Measurements from ENCODE around the gene MACROD1.
"Not testable (repeated sequence)": the region's sequence is repeated elsewhere in the genome, so short reads cannot be mapped to it uniquely, and the experiment has no call there.

Gene MACROD1

GRCh38 chr11:63978551-63979239, 187.2 kb downstream of the MACROD1 start:
- no peak for DNase-seq (ENCODE audit: extremely low read depth, low read depth)
- H3K4me3 ChIP-seq (replicated peaks; ENCODE audit: low read depth, low read length): no peak overlapping the region
- no peak for TF ChIP-seq CTCF (IDR thresholded peaks at IDR 0.05; ENCODE audit: low read depth, low read length, missing control alignments)

GRCh38 chr11:63974259-63975143, 191.4 kb downstream of the MACROD1 start, which contains the start of gene COX8A:
TSS of gene COX8A (plus strand) at chr11:63974620. CDS start at chr11:63974681, 61 bp downstream.
- no peak for TF ChIP-seq CTCF (IDR thresholded peaks at IDR 0.05; ENCODE audit: low read depth, low read length, missing control alignments)
- peak; percentile 100 for DNase-seq (ENCODE audit: extremely low read depth, low read depth)
- peak within 1 kb of the TSS; percentile 73 for H3K4me3 ChIP-seq (replicated peaks; ENCODE audit: low read depth, low read length)

GRCh38 chr11:63973912-63974258, 192.0 kb downstream of the MACROD1 start:
- DNase-seq (ENCODE audit: extremely low read depth, low read depth); H3K4me3 ChIP-seq (replicated peaks; ENCODE audit: low read depth, low read length): not testable (repeated sequence)

GRCh38 chr11:63970902-63971301, 195.0 kb downstream of the MACROD1 start:
- no peak for DNase-seq (ENCODE audit: extremely low read depth, low read depth)
- TF ChIP-seq CTCF (IDR thresholded peaks at IDR 0.05; ENCODE audit: low read depth, low read length, missing control alignments): no peak
- no peak overlapping the region for H3K4me3 ChIP-seq (replicated peaks; ENCODE audit: low read depth, low read length)

- H3K4me3 ChIP-seq (replicated peaks; ENCODE audit: low read depth, low read length): no peak overlapping the region
- no peak for DNase-seq (ENCODE audit: extremely low read depth, low read depth)
- no peak for TF ChIP-seq CTCF (IDR thresholded peaks at IDR 0.05; ENCODE audit: low read depth, low read length, missing control alignments)
These were observed 196.5 kb downstream of the MACROD1 start for GRCh38 chr11:63969461-63969860.

DNA sequence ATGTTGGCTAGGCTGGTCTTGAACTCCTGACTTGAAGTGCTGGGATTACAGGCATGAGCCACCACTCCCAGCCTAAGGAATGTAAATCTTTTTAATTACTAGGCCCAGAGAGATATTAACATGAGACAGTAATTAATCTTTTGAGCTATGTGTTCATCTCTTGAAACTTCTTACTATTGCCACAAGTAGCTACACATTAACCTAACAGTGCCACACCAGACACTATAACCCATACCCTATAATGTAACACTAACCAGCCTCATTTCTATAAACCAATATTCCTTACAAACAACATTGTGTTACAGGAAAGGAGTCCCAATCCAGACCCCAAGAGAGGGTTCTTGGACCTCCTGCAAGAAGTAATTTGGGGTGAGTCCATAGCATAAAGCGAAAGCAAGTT, 199.5 kb downstream of the MACROD1 start:
- DNase-seq (ENCODE audit: extremely low read depth, low read depth): no peak
- no peak for TF ChIP-seq CTCF (IDR thresholded peaks at IDR 0.05; ENCODE audit: low read depth, low read length, missing control alignments)
- H3K4me3 ChIP-seq (replicated peaks; ENCODE audit: low read depth, low read length): no peak overlapping the region

DNA sequence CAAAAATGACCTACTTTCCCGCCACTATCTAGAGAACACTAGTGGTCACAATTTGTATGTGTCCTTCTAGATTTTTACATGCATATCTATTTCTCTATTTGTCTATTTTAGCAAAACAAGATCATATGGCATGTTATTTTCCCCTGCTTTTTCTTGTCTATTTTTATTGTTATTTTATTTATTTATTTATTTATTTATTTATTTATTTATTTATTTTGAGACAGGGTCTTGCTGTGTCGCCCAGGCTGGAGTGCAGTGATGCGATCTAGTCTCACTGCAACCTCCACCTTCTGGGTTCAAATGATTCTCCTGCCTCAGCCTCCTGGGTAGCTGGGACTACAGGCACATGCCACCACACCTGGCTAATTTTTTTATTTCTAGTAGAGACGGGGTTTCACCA, 202.0 kb downstream of the MACROD1 start:
- DNase-seq (ENCODE audit: extremely low read depth, low read depth); H3K4me3 ChIP-seq (replicated peaks; ENCODE audit: low read depth, low read length): not testable (repeated sequence)
